Fibroblast of villous mesenchyme (primary cell): ENCODE data around the gene SP6. TPM values are rescaled to one million over a fixed set of nuclear protein-coding genes. Genes with fewer than 3 reads are reported as not detected.

ENCODE experiments used
- DNase-seq: peaks from one replicate; pipeline ENCODE4 v3.0.0-alpha.2; 2010; ENCODE audit warnings: low read depth
- H3K4me3 ChIP-seq: 2 replicates; pipeline ENCODE4 v1.5.1; 2011; ENCODE audit warnings: low read depth, mild to moderate bottlenecking, low read length
- CTCF ChIP-seq: IDR thresholded peaks from 2 replicates; pipeline ENCODE4 v1.5.1; 2012; ENCODE audit warnings: low read depth, mild to moderate bottlenecking, low read length; ENCODE audit not compliant: insufficient read depth
- total RNA-seq: library from RNA; depleted of rRNA; stranded (reverse); fragments of >200 nt; gene quantifications from 2 replicates; pipeline ENCODE4 v1.2.3, GENCODE V29; 2012

SP6 gene
- total RNA-seq, 1 donor = under 0.01 TPM

DNA sequence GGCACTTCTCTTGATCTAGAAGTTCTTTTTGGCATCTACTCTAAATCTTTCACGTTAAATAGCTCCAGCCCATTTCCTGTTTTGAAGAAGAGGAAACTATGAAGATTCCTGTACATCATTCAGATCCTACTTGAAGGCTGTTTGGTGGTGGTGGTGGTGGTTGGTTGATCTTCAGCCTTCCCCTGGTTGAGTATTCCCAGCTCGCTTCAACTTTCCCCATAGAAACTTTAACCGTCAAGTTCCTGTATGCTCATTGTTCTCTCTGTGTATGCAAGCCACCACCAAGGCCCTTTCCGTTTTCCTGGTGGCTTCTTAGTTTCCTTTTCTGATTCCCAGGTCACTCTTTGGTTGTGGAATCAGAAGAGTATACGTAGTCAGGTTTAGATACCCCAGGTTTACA is 16.2 kb downstream of the SP6 start:
- no peak for TF ChIP-seq CTCF
- H3K4me3 ChIP-seq = no peak overlapping the region
- DNase-seq = no peak

DNA sequence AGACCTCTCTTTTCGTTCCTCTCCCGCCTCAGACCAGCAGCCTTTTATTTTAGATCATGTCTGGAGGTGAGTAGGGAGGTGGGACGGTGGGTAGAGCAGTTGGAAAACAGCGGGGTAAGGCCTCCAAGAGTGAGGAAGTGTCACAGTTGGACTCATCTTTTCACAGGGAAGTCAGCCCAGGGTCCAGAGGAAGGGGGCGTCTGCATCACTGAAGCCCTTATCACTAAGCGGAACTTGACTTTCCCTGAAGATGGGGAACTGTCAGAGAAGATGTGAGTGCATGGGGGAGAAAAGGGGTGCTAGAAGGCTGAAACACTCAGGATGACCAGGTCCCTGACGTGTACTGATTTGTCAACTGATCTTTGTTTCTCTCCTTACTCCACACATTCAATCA is 19.0 kb downstream of the SP6 start:
- no peak for DNase-seq
- peak overlapping the region; percentile 90 for H3K4me3 ChIP-seq
- no peak for TF ChIP-seq CTCF

GRCh38 chr17:47831003-47831933 is 19.7 kb downstream of the SP6 start, which contains the start of the genes LRRC46 and MRPL10:
TSS of gene LRRC46 (plus strand) at chr17:47831670. CDS start at chr17:47831990, 320 bp downstream.
TSS of gene MRPL10 (minus strand) at chr17:47831541. CDS start at chr17:47831511, 30 bp downstream.
- DNase-seq = peak; percentile 94
- H3K4me3 ChIP-seq = peak within 1 kb of the TSS; percentile 90
- peak; percentile 44 for TF ChIP-seq CTCF

DNA sequence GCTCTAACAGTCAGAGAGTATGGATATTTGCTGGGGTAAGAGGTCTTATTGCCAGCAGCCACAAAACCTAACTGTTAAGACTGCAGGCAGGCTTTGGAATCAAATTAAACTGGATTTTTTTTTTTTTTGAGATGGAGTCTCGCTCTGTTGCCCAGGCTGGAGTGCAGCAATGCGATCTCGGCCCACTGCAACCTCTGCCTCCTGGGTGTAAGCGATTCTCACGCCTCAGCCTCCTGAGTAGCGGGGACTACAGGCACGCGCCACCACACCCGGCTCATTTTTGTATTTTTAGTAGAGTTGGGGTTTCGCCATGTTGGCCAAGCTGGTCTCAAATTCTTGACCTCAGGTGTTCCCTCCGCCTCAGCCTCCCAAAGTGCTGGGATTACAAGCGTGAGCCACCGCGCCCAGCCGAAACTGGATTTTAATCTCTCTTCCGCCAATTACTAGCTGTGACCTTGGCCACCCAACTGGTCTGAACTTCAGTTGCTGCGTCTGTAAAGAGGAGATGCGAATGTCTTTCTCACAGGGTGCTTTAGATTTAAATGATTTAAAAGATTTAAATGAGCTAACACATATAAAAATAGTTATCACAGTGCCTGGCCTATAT is 20.5 kb downstream of the SP6 start:
- DNase-seq = no peak
- TF ChIP-seq CTCF = no peak
- H3K4me3 ChIP-seq = peak overlapping the region; percentile 90

GRCh38 chr17:47829870-47830269 is 21.1 kb downstream of the SP6 start:
- H3K4me3 ChIP-seq = no peak overlapping the region
- no peak for TF ChIP-seq CTCF
- no peak for DNase-seq

- no peak for DNase-seq
- no peak overlapping the region for H3K4me3 ChIP-seq
Measured at GRCh38 chr17:47823519-47823918, 27.4 kb downstream of the SP6 start.

More at GRCh38 chr17:47823519-47823918, 27.4 kb downstream of the SP6 start:
- TF ChIP-seq CTCF = no peak
